Astrocyte (in vitro differentiated cells and primary cell): ENCODE measurements around the gene LGALS16. TPM values are rescaled to one million over a fixed set of nuclear protein-coding genes. Genes with fewer than 3 reads are reported as not detected.
"Not testable (repeated sequence)": the region's sequence is repeated elsewhere in the genome, so short reads cannot be mapped to it uniquely, and the experiment has no call there.

Source experiments
- DNase-seq: peaks from one replicate; pipeline ENCODE4 v3.0.0-alpha.2; 2010; ENCODE audit warnings: low read depth
- FAIRE-seq: peaks from 2 replicates; lab custom pipeline; 2011; peaks lifted over from hg19 to GRCh38; lab: Jason Lieb, UNC
- H2AFZ ChIP-seq: 2 replicates; pipeline ENCODE4 v1.6.0; 2012; ENCODE audit warnings: low read depth, low read length, inconsistent platforms
- H3K27ac ChIP-seq: 2 replicates; pipeline ENCODE4 v1.5.1; 2011; ENCODE audit warnings: low read depth, low read length, inconsistent platforms
- H3K27me3 ChIP-seq: 2 replicates; pipeline ENCODE4 v1.6.0; 2011; ENCODE audit warnings: low read length, inconsistent platforms; ENCODE audit not compliant: insufficient read depth
- H3K36me3 ChIP-seq: 2 replicates; pipeline ENCODE4 v1.5.1; 2011; ENCODE audit warnings: low read length, inconsistent platforms; ENCODE audit not compliant: insufficient read depth
- H3K4me1 ChIP-seq: 2 replicates; pipeline ENCODE4 v1.5.1; 2011; ENCODE audit warnings: low read length, inconsistent platforms; ENCODE audit not compliant: insufficient read depth
- H3K4me2 ChIP-seq: 2 replicates; pipeline ENCODE4 v1.6.0; 2012; ENCODE audit warnings: low read length, inconsistent platforms
- H3K4me3 ChIP-seq: 2 replicates; pipeline ENCODE4 v1.5.1; 2011; ENCODE audit warnings: low read depth, mild to moderate bottlenecking, low read length, inconsistent platforms; ENCODE audit not compliant: insufficient read depth
- H3K79me2 ChIP-seq: 2 replicates; pipeline ENCODE4 v1.6.0; 2012; ENCODE audit warnings: mild to moderate bottlenecking, low read length, inconsistent platforms; ENCODE audit not compliant: insufficient read depth
- H3K9ac ChIP-seq: 2 replicates; pipeline ENCODE4 v1.6.0; 2012; ENCODE audit warnings: mild to moderate bottlenecking, low read length, inconsistent platforms
- H3K9me3 ChIP-seq: 2 replicates; pipeline ENCODE4 v1.5.1; 2012; ENCODE audit warnings: low read depth, mild to moderate bottlenecking, low read length, inconsistent platforms; ENCODE audit not compliant: insufficient read depth
- H4K20me1 ChIP-seq: 2 replicates; pipeline ENCODE4 v1.6.0; 2012; ENCODE audit warnings: low read length, inconsistent platforms; ENCODE audit not compliant: insufficient read depth
- H3K27ac Mint-ChIP-seq: one replicate; pipeline ENCODE4 v1.8.0; 2021; ENCODE audit warnings: mild to moderate bottlenecking, mixed read lengths; ENCODE audit not compliant: unreplicated experiment
- H3K27me3 Mint-ChIP-seq: one replicate; pipeline ENCODE4 v1.8.0; 2021; ENCODE audit warnings: low read depth, mixed read lengths; ENCODE audit not compliant: unreplicated experiment
- H3K36me3 Mint-ChIP-seq: one replicate; pipeline ENCODE4 v1.8.0; 2021; ENCODE audit warnings: low read depth, mixed read lengths; ENCODE audit not compliant: unreplicated experiment
- H3K4me1 Mint-ChIP-seq: one replicate; pipeline ENCODE4 v1.8.0; 2021; ENCODE audit warnings: low read depth, mixed read lengths; ENCODE audit not compliant: unreplicated experiment
- H3K4me3 Mint-ChIP-seq: one replicate; pipeline ENCODE4 v1.8.0; 2021; ENCODE audit warnings: mild to moderate bottlenecking, moderate library complexity, mixed read lengths; ENCODE audit not compliant: unreplicated experiment
- H3K9me3 Mint-ChIP-seq: one replicate; pipeline ENCODE4 v1.8.0; 2021; ENCODE audit warnings: mild to moderate bottlenecking, mixed read lengths; ENCODE audit not compliant: unreplicated experiment
- EZH2 ChIP-seq: IDR thresholded peaks from 2 replicates; pipeline ENCODE4 v1.6.1; 2012; ENCODE audit warnings: mild to moderate bottlenecking, low read length, inconsistent platforms; ENCODE audit not compliant: insufficient read depth
- total RNA-seq: library from RNA; stranded (reverse); gene quantifications from 2 replicates; pipeline ENCODE4 v1.2.1, GENCODE V29; 2021
- TF ChIP-seq, protein P1 (sequence below): IDR thresholded peaks from 2 replicates; pipeline ENCODE4 v1.5.1; 2011; ENCODE audit warnings: low read depth, mild to moderate bottlenecking, inconsistent platforms, low read length, moderate library complexity; ENCODE audit not compliant: insufficient read depth

LGALS16 gene
- total RNA-seq, 1 donor from 2014 or later, result not detected

DNA sequence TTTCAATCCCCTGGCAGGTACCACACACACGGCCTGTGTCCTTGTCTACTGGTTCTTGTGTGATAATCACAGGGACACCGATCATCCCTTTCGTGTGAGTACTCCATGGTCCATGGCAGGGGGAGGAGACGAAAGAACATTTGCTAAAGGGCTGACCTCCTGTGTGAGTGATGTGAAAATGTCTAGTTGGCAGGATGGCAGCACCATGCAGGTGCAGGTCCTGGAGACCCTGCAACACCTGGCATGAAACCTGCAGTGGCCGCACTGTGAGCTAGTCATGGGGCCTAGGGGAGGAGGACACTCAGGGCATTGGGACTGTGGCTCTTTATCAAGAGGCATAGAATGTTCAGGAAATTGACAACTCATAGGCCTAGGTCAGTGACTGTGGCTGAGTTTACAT, 25.7 kb downstream of the LGALS16 start:
- Histone ChIP-seq H3K9me3 (no peaks in the 10 kb centered on the region), H3K36me3 (no peaks in the 10 kb centered on the region), H3K79me2 (no peaks in the 10 kb centered on the region), H2AFZ (no peak overlapping the region), H3K9ac (no peak overlapping the region), H3K4me3 (no peak overlapping the region), H3K27me3 (no peaks in the 10 kb centered on the region), H4K20me1 (no peaks in the 10 kb centered on the region), H3K4me1 (no peaks in the 10 kb centered on the region), H3K27ac (no peak overlapping the region), H3K4me2 (no peak overlapping the region)
- no peaks in the 10 kb centered on the region for H3K36me3 Mint-ChIP-seq
- H3K4me3 Mint-ChIP-seq, result no peak overlapping the region
- H3K4me1 Mint-ChIP-seq, result peaks cover 10% of the 10 kb centered on the region
- H3K27ac Mint-ChIP-seq, result no peak overlapping the region
- no peak for DNase-seq
- TF ChIP-seq EZH2, result no peak
- TF ChIP-seq, protein P1, sequence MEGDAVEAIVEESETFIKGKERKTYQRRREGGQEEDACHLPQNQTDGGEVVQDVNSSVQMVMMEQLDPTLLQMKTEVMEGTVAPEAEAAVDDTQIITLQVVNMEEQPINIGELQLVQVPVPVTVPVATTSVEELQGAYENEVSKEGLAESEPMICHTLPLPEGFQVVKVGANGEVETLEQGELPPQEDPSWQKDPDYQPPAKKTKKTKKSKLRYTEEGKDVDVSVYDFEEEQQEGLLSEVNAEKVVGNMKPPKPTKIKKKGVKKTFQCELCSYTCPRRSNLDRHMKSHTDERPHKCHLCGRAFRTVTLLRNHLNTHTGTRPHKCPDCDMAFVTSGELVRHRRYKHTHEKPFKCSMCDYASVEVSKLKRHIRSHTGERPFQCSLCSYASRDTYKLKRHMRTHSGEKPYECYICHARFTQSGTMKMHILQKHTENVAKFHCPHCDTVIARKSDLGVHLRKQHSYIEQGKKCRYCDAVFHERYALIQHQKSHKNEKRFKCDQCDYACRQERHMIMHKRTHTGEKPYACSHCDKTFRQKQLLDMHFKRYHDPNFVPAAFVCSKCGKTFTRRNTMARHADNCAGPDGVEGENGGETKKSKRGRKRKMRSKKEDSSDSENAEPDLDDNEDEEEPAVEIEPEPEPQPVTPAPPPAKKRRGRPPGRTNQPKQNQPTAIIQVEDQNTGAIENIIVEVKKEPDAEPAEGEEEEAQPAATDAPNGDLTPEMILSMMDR, result no peak
- H3K9me3 Mint-ChIP-seq, result peaks cover 1% of the 10 kb centered on the region
- no peak for FAIRE-seq
- peaks cover 41% of the 10 kb centered on the region for H3K27me3 Mint-ChIP-seq

DNA sequence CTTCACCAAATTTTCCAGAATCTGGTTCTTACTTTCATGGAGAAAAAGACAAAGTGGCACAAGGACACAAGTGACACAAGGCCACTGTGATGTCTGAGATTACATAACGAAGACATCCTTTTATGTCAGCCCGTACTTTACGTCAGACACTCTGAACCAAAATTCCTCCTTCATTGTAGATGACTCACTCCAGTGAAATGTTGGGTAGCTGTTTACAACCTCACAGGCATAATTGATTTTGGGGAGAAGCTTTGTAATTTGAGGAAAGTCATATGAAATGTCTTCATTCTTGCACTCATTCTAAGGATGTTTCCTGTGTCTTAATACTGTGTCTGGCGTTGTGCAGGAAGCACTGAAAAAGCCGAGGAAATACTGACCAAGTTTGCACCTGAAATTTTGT, 28.6 kb downstream of the LGALS16 start:
- TF ChIP-seq, protein P1, result no peak
- TF ChIP-seq EZH2, result no peak
- H3K9me3 Mint-ChIP-seq, result peaks cover 3% of the 10 kb centered on the region
- no peak overlapping the region for H3K4me2 ChIP-seq
- no peak overlapping the region for H3K27ac Mint-ChIP-seq
- peaks cover 6% of the 10 kb centered on the region for H3K4me1 Mint-ChIP-seq
- H3K9me3 ChIP-seq, result no peaks in the 10 kb centered on the region
- H3K4me1 ChIP-seq, result no peaks in the 10 kb centered on the region
- no peak overlapping the region for H3K4me3 ChIP-seq
- no peaks in the 10 kb centered on the region for H3K36me3 ChIP-seq
- H4K20me1 ChIP-seq, result no peaks in the 10 kb centered on the region
- peaks cover 33% of the 10 kb centered on the region for H3K27me3 Mint-ChIP-seq
- no peak for DNase-seq
- no peak for FAIRE-seq
- no peaks in the 10 kb centered on the region for H3K27me3 ChIP-seq
- no peaks in the 10 kb centered on the region for H3K36me3 Mint-ChIP-seq
- no peak overlapping the region for H3K4me3 Mint-ChIP-seq
- H3K9ac ChIP-seq, result no peak overlapping the region
- H3K27ac ChIP-seq, result no peak overlapping the region
- H2AFZ ChIP-seq, result no peak overlapping the region
- no peaks in the 10 kb centered on the region for H3K79me2 ChIP-seq

DNA sequence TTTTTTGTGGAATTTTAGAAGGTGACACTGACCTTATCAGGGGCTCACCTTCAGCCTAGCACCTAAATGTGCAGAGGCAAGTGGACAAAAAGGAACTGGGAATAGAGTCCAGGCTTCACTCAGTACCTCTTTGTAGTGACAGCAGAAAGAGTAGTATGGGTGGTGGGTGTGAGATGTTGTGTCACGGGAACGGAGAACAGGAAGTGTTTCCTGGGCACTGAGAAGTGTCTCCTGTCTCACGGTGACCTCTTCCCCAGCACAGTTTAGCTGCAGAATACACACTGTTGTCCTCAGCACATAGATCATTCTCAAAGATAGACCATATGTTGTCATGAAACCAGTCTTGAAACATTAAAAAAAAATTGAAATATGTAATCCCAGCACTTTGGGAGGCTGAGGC, 31.0 kb downstream of the LGALS16 start:
- no peak for DNase-seq
- no peaks in the 10 kb centered on the region for H3K36me3 Mint-ChIP-seq
- H3K27ac Mint-ChIP-seq, result no peak overlapping the region
- no peaks in the 10 kb centered on the region for H3K27me3 ChIP-seq
- no peaks in the 10 kb centered on the region for H4K20me1 ChIP-seq
- H3K27ac ChIP-seq, result no peak overlapping the region
- no peak for TF ChIP-seq EZH2
- TF ChIP-seq, protein P1, result no peak
- no peak overlapping the region for H3K4me3 ChIP-seq
- H3K4me1 Mint-ChIP-seq, result peaks cover 6% of the 10 kb centered on the region
- H3K9ac ChIP-seq, result no peak overlapping the region
- no peaks in the 10 kb centered on the region for H3K9me3 ChIP-seq
- H3K4me1 ChIP-seq, result no peaks in the 10 kb centered on the region
- H3K27me3 Mint-ChIP-seq, result peaks cover 22% of the 10 kb centered on the region
- no peak overlapping the region for H3K4me2 ChIP-seq
- H3K79me2 ChIP-seq, result no peaks in the 10 kb centered on the region
- no peak overlapping the region for H3K4me3 Mint-ChIP-seq
- H3K9me3 Mint-ChIP-seq, result peaks cover 4% of the 10 kb centered on the region
- H2AFZ ChIP-seq, result no peak overlapping the region
- no peak for FAIRE-seq
- no peaks in the 10 kb centered on the region for H3K36me3 ChIP-seq

DNA sequence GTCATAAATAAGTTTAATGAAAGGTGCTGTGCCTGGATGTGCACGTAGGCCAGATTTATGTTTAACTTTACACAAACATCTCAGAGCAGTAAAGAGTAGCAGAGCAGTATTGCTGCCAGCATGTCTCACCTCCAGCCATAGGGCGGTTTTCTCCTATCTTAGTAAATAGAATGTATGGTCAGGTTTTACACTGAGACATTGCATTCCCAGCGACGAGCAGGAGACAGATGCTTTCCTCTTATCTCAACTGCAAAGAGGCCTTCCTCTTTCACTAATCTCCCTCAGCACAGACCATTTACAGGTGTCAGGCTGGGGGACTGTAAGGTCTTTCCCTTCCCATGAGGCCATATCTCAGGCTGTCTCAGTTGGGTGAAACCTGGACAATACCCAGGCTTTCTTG, 32.9 kb downstream of the LGALS16 start:
- peaks cover 15% of the 10 kb centered on the region for H3K27me3 Mint-ChIP-seq
- H3K4me1 ChIP-seq, H4K20me1 ChIP-seq, H3K79me2 ChIP-seq, H3K4me1 Mint-ChIP-seq, H3K36me3 ChIP-seq, H3K9me3 Mint-ChIP-seq, H3K27me3 ChIP-seq, H2AFZ ChIP-seq, H3K36me3 Mint-ChIP-seq, H3K4me3 ChIP-seq, H3K9me3 ChIP-seq, H3K4me2 ChIP-seq, H3K27ac Mint-ChIP-seq, DNase-seq, FAIRE-seq, H3K4me3 Mint-ChIP-seq, H3K9ac ChIP-seq, H3K27ac ChIP-seq: not testable (repeated sequence)
